GM23338 (cell line): ENCODE data around the gene ZNF746. TPM values are rescaled to one million over a fixed set of nuclear protein-coding genes. Genes with fewer than 3 reads are reported as not detected.

Source experiments
- ATAC-seq: fragments of 200-7000 bp; cut with Tn5 transposase; 3 replicates; pipeline ENCODE4 v1.9.1; 2020
- DNase-seq: peaks from one replicate; pipeline ENCODE4 v3.0.0-alpha.2; 2015; ENCODE audit warnings: low spot score
- H2AFZ ChIP-seq: fragments of 200-600 bp; sonication (generic); 2 replicates; pipeline ENCODE4 v1.8.0; 2016; ENCODE audit warnings: antibody characterized with exemption, mild to moderate bottlenecking, moderate library complexity
- H3F3A ChIP-seq: fragments of 200-600 bp; sonication (generic); replicated peaks from 2 replicates; pipeline ENCODE4 v1.8.0; 2017; ENCODE audit warnings: antibody characterized with exemption, mixed run types, low read depth
- H3K27ac ChIP-seq: fragments of 200-600 bp; sonication (generic); 2 replicates; pipeline ENCODE4 v1.6.1; 2016; ENCODE audit warnings: low read depth
- H3K27me3 ChIP-seq: fragments of 200-600 bp; sonication (generic); 2 replicates; pipeline ENCODE4 v1.8.0; 2016; ENCODE audit warnings: mild to moderate bottlenecking, mixed run types, moderate library complexity; ENCODE audit not compliant: insufficient read depth
- H3K36me3 ChIP-seq: fragments of 200-600 bp; sonication (generic); 2 replicates; pipeline ENCODE4 v1.8.0; 2016; ENCODE audit warnings: mild to moderate bottlenecking; ENCODE audit not compliant: insufficient read depth
- H3K4me1 ChIP-seq: fragments of 200-600 bp; sonication (generic); 2 replicates; pipeline ENCODE4 v1.8.0; 2016; ENCODE audit warnings: mild to moderate bottlenecking, moderate library complexity; ENCODE audit not compliant: insufficient read depth
- H3K4me2 ChIP-seq: fragments of 200-600 bp; sonication (generic); 2 replicates; pipeline ENCODE4 v1.7.1; 2017; ENCODE audit warnings: mixed run types
- H3K4me3 ChIP-seq: fragments of 200-600 bp; sonication (generic); 2 replicates; pipeline ENCODE4 v1.6.1; 2016; ENCODE audit warnings: mixed run types
- H3K79me2 ChIP-seq: fragments of 200-600 bp; sonication (generic); replicated peaks from 2 replicates; pipeline ENCODE4 v1.8.0; 2017; ENCODE audit warnings: mild to moderate bottlenecking; ENCODE audit not compliant: insufficient read depth
- H3K9me2 ChIP-seq: fragments of 200-600 bp; sonication (generic); 2 replicates; pipeline ENCODE4 v1.8.0; 2017; ENCODE audit not compliant: insufficient read depth
- H4K20me1 ChIP-seq: fragments of 200-600 bp; sonication (generic); replicated peaks from 2 replicates; pipeline ENCODE4 v1.8.0; 2017; ENCODE audit warnings: mild to moderate bottlenecking; ENCODE audit not compliant: insufficient read depth
- H3K27ac Mint-ChIP-seq: 2 replicates; pipeline ENCODE4 v1.8.0; 2020; ENCODE audit warnings: inconsistent platforms, mild to moderate bottlenecking, moderate library complexity, mixed read lengths
- H3K27me3 Mint-ChIP-seq: 3 replicates; pipeline ENCODE4 v1.8.0; 2022; ENCODE audit warnings: low read depth, mild to moderate bottlenecking, moderate library complexity, mixed read lengths, inconsistent platforms; ENCODE audit not compliant: insufficient read depth, poor library complexity
- H3K36me3 Mint-ChIP-seq: 3 replicates; pipeline ENCODE4 v1.8.0; 2021; ENCODE audit warnings: low read depth, mild to moderate bottlenecking, inconsistent platforms, moderate library complexity, mixed read lengths
- H3K4me1 Mint-ChIP-seq: 3 replicates; pipeline ENCODE4 v1.8.0; 2020; ENCODE audit warnings: mild to moderate bottlenecking, inconsistent platforms, mixed read lengths
- H3K4me3 Mint-ChIP-seq: 3 replicates; pipeline ENCODE4 v1.8.0; 2021; ENCODE audit warnings: moderate library complexity, mild to moderate bottlenecking, inconsistent platforms, mixed read lengths
- H3K9me3 Mint-ChIP-seq: 3 replicates; pipeline ENCODE4 v1.8.0; 2020; ENCODE audit warnings: moderate library complexity, mild to moderate bottlenecking, inconsistent platforms, mixed read lengths
- EZH2phosphoT487 ChIP-seq: fragments of 200-600 bp; sonication (generic); IDR thresholded peaks from one replicate; pipeline ENCODE4 v1.8.1; 2018; ENCODE audit warnings: antibody characterized with exemption; ENCODE audit not compliant: unreplicated experiment
- JUNB ChIP-seq: IDR thresholded peaks from one replicate; pipeline ENCODE4 v1.6.1; 2016; ENCODE audit warnings: antibody characterized with exemption; ENCODE audit not compliant: unreplicated experiment
- POLR2AphosphoS5 ChIP-seq: IDR thresholded peaks from 2 replicates; pipeline ENCODE4 v1.6.1; 2016; ENCODE audit warnings: antibody characterized with exemption, low read depth
- REST ChIP-seq: IDR thresholded peaks from one replicate; pipeline ENCODE4 v1.6.1; 2018; ENCODE audit warnings: antibody characterized with exemption; ENCODE audit not compliant: unreplicated experiment
- STAT1 ChIP-seq: IDR thresholded peaks from one replicate; pipeline ENCODE4 v1.6.1; 2016; ENCODE audit warnings: antibody characterized with exemption; ENCODE audit not compliant: unreplicated experiment
- ZNF114 ChIP-seq: fragments of 250-450 bp; sonication (Bioruptor Pico); IDR thresholded peaks from 2 replicates; pipeline ENCODE4 v1.5.0; 2020; ENCODE audit warnings: mild to moderate bottlenecking, moderate library complexity
- ZNF331 ChIP-seq: fragments of 250-450 bp; sonication (Bioruptor Pico); IDR thresholded peaks from 2 replicates; pipeline ENCODE4 v1.5.0; 2020; ENCODE audit warnings: low read depth, mild to moderate bottlenecking, moderate library complexity
- ZNF462 ChIP-seq: fragments of 250-450 bp; sonication (Bioruptor Pico); IDR thresholded peaks from 2 replicates; pipeline ENCODE4 v1.5.0; 2020; ENCODE audit warnings: mild to moderate bottlenecking, moderate library complexity
- polyA plus RNA-seq: library from polyadenylated mRNA; unstranded; fragments of >200 nt; fragmentation: Nextera tagmentation; extraction: Ambion mirVana; gene quantifications from 2 replicates; pipeline ENCODE4 v1.2.1, GENCODE V29; 2016
- total RNA-seq: library from RNA; depleted of rRNA; stranded (reverse); fragments of >200 nt; shearing (Covaris generic); gene quantifications from 2 replicates; pipeline ENCODE4 v1.2.3, GENCODE V29; 2014

Gene ZNF746
- total and polyA plus RNA-seq, 2 experiments from 2014 or later, result 10.0 to 18.6 TPM

- no peak for TF ChIP-seq ZNF331
- TF ChIP-seq ZNF462 (CRISPR knock-in tag), result no peak
- TF ChIP-seq ZNF114 (CRISPR knock-in tag), result no peak
- TF ChIP-seq JUNB, result no peak
These were observed 4.2 kb downstream of the ZNF746 start (continued) for GRCh38 chr7:149493366-149493765.

GRCh38 chr7:149490083-149490760 lies 7.4 kb downstream of the ZNF746 start:
- peaks cover 73% of the 10 kb centered on the region for H3K36me3 Mint-ChIP-seq
- TF ChIP-seq REST (no peak), POLR2AphosphoS5 (no peak), STAT1 (no peak), ZNF114 (CRISPR knock-in tag) (no peak), EZH2phosphoT487 (no peak)

More at GRCh38 chr7:149490083-149490760, 7.4 kb downstream of the ZNF746 start:
- Mint-ChIP-seq H3K4me3 (no peak overlapping the region), H3K27ac (no peak overlapping the region), H3K4me1 (peaks cover 4% of the 10 kb centered on the region), H3K27me3 (peaks cover 9% of the 10 kb centered on the region), H3K9me3 (no peaks in the 10 kb centered on the region)
- no peak overlapping the region for H2AFZ ChIP-seq
- no peak for ATAC-seq
- no peak overlapping the region for H3K4me3 ChIP-seq
- H3K27ac ChIP-seq, result no peak overlapping the region
- H3K36me3 ChIP-seq, result peaks cover 19% of the 10 kb centered on the region; the same call in 1 of the 2 replicates
- no peak overlapping the region for H3K4me2 ChIP-seq
- no peaks in the 10 kb centered on the region for H3K4me1 ChIP-seq
- H3K9me2 ChIP-seq, result no peaks in the 10 kb centered on the region
- no peaks in the 10 kb centered on the region for H3F3A ChIP-seq
- peaks cover 5% of the 10 kb centered on the region for H4K20me1 ChIP-seq
- H3K27me3 ChIP-seq, result no peaks in the 10 kb centered on the region
- DNase-seq, result no peak
- peaks cover 6% of the 10 kb centered on the region for H3K79me2 ChIP-seq
